Measurements from ENCODE around the gene PPP1R37. TPM values are rescaled to one million over a fixed set of nuclear protein-coding genes. Genes with fewer than 3 reads are reported as not detected.

Gene PPP1R37
- total RNA-seq, 4 donors from 2014 or later = 34.9 to 59.7 (median 42.9) TPM

DNA sequence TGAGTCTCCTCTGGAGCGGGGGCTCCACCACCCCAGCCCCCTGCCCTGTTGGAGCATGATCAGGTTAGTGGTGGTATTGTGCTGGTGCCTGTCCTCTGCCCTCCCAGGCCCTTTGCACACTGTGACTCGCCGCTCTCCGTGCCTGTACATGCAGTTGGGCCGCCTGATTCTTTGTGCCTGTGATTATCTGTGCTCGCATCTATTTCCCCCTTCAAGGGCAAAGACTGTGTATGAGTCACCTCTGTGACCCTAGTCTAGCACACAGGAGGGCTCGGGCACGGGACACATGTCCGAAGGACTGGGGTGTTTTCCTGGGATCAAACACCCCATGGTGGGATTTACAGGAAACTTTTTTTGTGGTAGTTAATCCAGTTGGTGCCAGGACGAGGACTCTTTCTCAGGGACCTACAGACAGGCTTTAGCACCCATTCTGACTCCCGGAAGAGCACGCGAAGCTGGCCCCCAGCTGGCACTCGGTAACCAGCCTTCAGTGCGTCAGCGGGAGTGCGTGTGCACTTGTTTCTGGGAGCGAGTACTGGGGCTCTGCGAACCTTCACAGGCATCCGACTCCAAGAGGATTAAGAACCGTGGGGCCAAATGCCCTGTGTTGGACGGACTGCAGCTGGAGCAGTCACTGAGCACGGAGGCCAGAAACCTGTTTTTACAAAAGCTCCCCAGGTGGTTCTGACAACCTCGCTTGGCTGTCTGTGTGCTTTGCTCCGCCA lies 6.7 kb downstream of the PPP1R37 start:
- Histone ChIP-seq H3K4me1 (peaks cover 30 to 95% of the 10 kb centered on the region in 2 donors), H3K9me3 (no peaks in the 10 kb centered on the region), H3K27me3 (no peaks in the 10 kb centered on the region), H3K4me3 (replicated peaks in 1 of 3) (no peak overlapping the region), H3K27ac (no peak overlapping the region), H3K36me3 (no peaks in the 10 kb centered on the region)
- intact Hi-C loops (cut with DNase I) = no loop called here
- peak; percentile 64 to 65 for DNase-seq
- WGBS, 2 donors = 69 to 76% methylated on average over 14 to 25 of the region's 25 CpGs
- TF ChIP-seq, protein P1, sequence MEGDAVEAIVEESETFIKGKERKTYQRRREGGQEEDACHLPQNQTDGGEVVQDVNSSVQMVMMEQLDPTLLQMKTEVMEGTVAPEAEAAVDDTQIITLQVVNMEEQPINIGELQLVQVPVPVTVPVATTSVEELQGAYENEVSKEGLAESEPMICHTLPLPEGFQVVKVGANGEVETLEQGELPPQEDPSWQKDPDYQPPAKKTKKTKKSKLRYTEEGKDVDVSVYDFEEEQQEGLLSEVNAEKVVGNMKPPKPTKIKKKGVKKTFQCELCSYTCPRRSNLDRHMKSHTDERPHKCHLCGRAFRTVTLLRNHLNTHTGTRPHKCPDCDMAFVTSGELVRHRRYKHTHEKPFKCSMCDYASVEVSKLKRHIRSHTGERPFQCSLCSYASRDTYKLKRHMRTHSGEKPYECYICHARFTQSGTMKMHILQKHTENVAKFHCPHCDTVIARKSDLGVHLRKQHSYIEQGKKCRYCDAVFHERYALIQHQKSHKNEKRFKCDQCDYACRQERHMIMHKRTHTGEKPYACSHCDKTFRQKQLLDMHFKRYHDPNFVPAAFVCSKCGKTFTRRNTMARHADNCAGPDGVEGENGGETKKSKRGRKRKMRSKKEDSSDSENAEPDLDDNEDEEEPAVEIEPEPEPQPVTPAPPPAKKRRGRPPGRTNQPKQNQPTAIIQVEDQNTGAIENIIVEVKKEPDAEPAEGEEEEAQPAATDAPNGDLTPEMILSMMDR (IDR thresholded peaks at IDR 0.05) = no peak
- TF ChIP-seq POLR2A (IDR thresholded peaks at IDR 0.05) = no peak

DNA sequence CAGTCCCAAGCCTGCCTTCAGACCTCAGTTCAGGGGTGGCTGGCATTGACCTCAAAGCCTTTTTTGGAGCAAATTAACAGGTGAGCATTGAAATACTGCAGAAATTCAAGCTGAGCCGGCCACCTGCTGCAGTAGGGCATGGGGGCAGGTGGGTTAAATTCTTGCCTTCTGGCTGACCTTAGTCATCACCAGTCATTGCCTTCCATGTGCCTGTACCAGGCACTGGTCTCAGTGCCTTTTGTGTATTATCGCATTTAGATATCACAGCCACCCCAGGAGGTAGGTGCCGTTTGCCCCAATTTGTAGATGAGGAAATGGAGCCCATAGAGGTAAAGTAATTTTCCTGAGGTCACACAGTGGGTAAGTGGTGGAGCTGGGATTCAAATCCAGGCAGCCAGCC lies 7.2 kb downstream of the PPP1R37 start:
- no peak for DNase-seq
- peak overlapping the region in 1 of 3 donors; percentile 24 for H3K27ac ChIP-seq
- H3K4me3 ChIP-seq (replicated peaks in 1 of 3) = no peak overlapping the region
- peaks cover 26 to 89% of the 10 kb centered on the region in 2 donors for H3K4me1 ChIP-seq
- no peaks in the 10 kb centered on the region for H3K27me3 ChIP-seq
- TF ChIP-seq, protein P1 (IDR thresholded peaks at IDR 0.05) = no peak
- TF ChIP-seq POLR2A (IDR thresholded peaks at IDR 0.05) = no peak
- H3K36me3 ChIP-seq = no peaks in the 10 kb centered on the region
- 78% methylated on average over 3 of the region's 3 CpGs for WGBS, 2 donors
- intact Hi-C loops (cut with DNase I) = no loop called here
- H3K9me3 ChIP-seq = no peaks in the 10 kb centered on the region

DNA sequence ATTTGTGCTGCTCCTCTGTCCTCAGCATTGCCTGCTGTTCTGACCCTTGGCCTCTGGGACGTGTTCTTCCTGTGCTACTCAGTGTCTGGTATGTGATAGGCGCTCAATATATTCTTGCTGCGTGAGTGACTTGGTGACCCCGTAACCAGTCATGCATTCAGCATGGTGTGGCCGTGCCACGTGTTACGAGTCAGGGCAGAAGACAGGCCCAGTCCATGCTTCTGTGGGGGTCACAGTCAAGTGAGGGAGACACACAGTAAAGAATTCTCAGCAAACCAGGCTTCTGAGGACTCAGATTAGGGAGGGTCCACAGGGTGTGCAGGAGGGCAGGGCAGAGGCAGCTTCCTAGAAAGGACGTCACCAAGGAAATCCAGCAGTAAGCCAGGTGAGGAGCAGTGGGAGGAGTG lies 7.9 kb downstream of the PPP1R37 start:
- intact Hi-C loops (cut with DNase I) = no loop called here
- H3K4me1 ChIP-seq = peaks cover 26 to 84% of the 10 kb centered on the region in 2 donors
- H3K4me3 ChIP-seq (replicated peaks in 1 of 3) = no peak overlapping the region
- DNase-seq = no peak
- 65 to 72% methylated on average over 8 of the region's 8 CpGs for WGBS, 2 donors
- no peaks in the 10 kb centered on the region for H3K36me3 ChIP-seq
- TF ChIP-seq POLR2A (IDR thresholded peaks at IDR 0.05) = no peak
- TF ChIP-seq, protein P1 (IDR thresholded peaks at IDR 0.05) = no peak
- H3K27me3 ChIP-seq = no peaks in the 10 kb centered on the region
- H3K9me3 ChIP-seq = no peaks in the 10 kb centered on the region
- H3K27ac ChIP-seq = peak overlapping the region in 1 of 3 donors; percentile 24

DNA sequence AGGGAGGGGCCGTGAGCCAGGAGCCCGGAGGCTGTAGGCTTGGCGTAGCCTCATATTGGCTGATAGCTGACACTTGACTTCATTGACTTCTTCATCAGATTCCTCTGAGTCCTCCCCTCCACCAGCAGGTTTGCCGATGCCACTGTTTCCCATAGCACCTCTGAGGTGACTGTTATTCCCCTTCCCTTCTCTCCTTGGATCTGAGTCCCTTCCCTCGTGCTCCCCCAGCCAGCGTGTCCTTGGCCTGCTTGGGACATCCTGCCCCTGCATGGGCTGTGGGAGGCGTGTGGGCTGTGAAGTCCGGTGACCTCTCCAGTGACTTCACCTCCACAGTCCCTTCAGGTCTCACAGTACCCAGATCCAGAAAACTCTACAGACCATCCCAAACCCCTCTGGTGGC lies 8.8 kb downstream of the PPP1R37 start:
- TF ChIP-seq POLR2A (IDR thresholded peaks at IDR 0.05) = no peak
- TF ChIP-seq, protein P1 (IDR thresholded peaks at IDR 0.05) = no peak
- Histone ChIP-seq H3K36me3 (no peaks in the 10 kb centered on the region), H3K4me1 (peaks cover 21 to 74% of the 10 kb centered on the region in 2 donors), H3K9me3 (no peaks in the 10 kb centered on the region), H3K4me3 (replicated peaks in 1 of 3) (no peak overlapping the region), H3K27me3 (no peaks in the 10 kb centered on the region), H3K27ac (no peak overlapping the region)
- intact Hi-C loops (cut with DNase I) = no loop called here
- 84 to 91% methylated on average over 8 of the region's 8 CpGs for WGBS, 2 donors
- no peak for DNase-seq

DNA sequence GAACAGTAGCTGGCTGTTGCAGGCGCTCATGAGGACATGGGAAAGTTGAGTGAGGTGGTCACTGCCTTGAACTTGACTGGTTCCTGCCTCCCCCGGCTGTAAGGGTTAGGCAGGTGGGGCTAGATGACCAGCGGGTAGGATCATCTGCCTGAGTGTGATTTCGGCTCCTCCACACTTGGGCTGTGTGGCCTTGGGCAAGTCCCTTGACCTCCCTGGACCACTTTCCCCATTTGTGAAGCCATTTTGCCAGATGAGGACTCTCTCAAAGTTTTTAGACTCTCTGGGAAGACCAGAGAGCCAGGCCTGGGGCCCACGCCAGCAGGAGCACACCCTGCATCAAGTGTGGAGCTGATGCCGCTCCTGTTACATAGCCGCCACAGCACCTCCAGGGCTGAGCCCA lies 9.5 kb downstream of the PPP1R37 start:
- H3K4me1 ChIP-seq = peaks cover 21 to 68% of the 10 kb centered on the region in 2 donors
- H3K27ac ChIP-seq = no peak overlapping the region
- TF ChIP-seq, protein P1 (IDR thresholded peaks at IDR 0.05) = no peak
- intact Hi-C loops (cut with DNase I) = no loop called here
- no peak overlapping the region for H3K4me3 ChIP-seq (replicated peaks in 1 of 3)
- no peak for DNase-seq
- H3K36me3 ChIP-seq = no peaks in the 10 kb centered on the region
- H3K27me3 ChIP-seq = no peaks in the 10 kb centered on the region
- no peaks in the 10 kb centered on the region for H3K9me3 ChIP-seq
- 97 to 98% methylated on average over 4 to 7 of the region's 7 CpGs for WGBS, 2 donors

All from thyroid gland (tissue), 4 donors.